Hepatocyte (in vitro differentiated cells): ENCODE results near the gene C1QB. TPM values are rescaled to one million over a fixed set of nuclear protein-coding genes. Genes with fewer than 3 reads are reported as not detected.
"Not testable (repeated sequence)": the region's sequence is repeated elsewhere in the genome, so short reads cannot be mapped to it uniquely, and the experiment has no call there.

Experiments used
- DNase-seq: peaks from one replicate; pipeline ENCODE4 v3.0.0-alpha.2; 2016; ENCODE audit warnings: low spot score
- H2AFZ ChIP-seq: fragments of 200-600 bp; sonication (generic); 2 replicates; pipeline ENCODE4 v1.6.0; 2016; ENCODE audit warnings: antibody characterized with exemption, mild to moderate bottlenecking
- H3K27ac ChIP-seq: fragments of 200-600 bp; sonication (generic); 2 replicates; pipeline ENCODE4 v1.5.1; 2016; ENCODE audit warnings: mild to moderate bottlenecking
- H3K27me3 ChIP-seq: fragments of 200-600 bp; sonication (generic); 2 replicates; pipeline ENCODE4 v1.6.1; 2016
- H3K36me3 ChIP-seq: fragments of 200-600 bp; sonication (generic); replicated peaks from 2 replicates; pipeline ENCODE4 v1.5.1; 2016; ENCODE audit warnings: low read depth; ENCODE audit not compliant: insufficient read depth
- H3K4me1 ChIP-seq: fragments of 200-600 bp; sonication (generic); 2 replicates; pipeline ENCODE4 v1.5.1; 2016; ENCODE audit warnings: mild to moderate bottlenecking, moderate library complexity; ENCODE audit not compliant: insufficient read depth
- H3K4me2 ChIP-seq: fragments of 200-600 bp; sonication (generic); 2 replicates; pipeline ENCODE4 v1.6.0; 2016
- H3K4me3 ChIP-seq: fragments of 200-600 bp; sonication (generic); 2 replicates; pipeline ENCODE4 v1.5.1; 2016; ENCODE audit warnings: mild to moderate bottlenecking
- H3K79me2 ChIP-seq: fragments of 200-600 bp; sonication (generic); 2 replicates; pipeline ENCODE4 v1.6.0; 2017; ENCODE audit warnings: mild to moderate bottlenecking
- H3K9me2 ChIP-seq: fragments of 200-600 bp; sonication (generic); replicated peaks from 2 replicates; pipeline ENCODE4 v1.6.0; 2017; ENCODE audit warnings: mild to moderate bottlenecking; ENCODE audit not compliant: insufficient read depth
- H3K9me3 ChIP-seq: fragments of 200-600 bp; sonication (generic); 2 replicates; pipeline ENCODE4 v1.5.1; 2016; ENCODE audit warnings: low read depth, mild to moderate bottlenecking
- H4K20me1 ChIP-seq: fragments of 200-600 bp; sonication (generic); 2 replicates; pipeline ENCODE4 v1.6.0; 2016; ENCODE audit warnings: mild to moderate bottlenecking; ENCODE audit not compliant: insufficient read depth, poor library complexity, severe bottlenecking
- CTCF ChIP-seq: fragments of 200-600 bp; sonication (generic); IDR thresholded peaks from 2 replicates; pipeline ENCODE4 v1.5.1; 2016; ENCODE audit warnings: antibody characterized with exemption, mild to moderate bottlenecking; ENCODE audit not compliant: poor library complexity
- EZH2 ChIP-seq: fragments of 200-600 bp; sonication (generic); IDR thresholded peaks from 2 replicates; pipeline ENCODE4 v1.6.1; 2016; ENCODE audit warnings: antibody characterized with exemption, mild to moderate bottlenecking, borderline replicate concordance
- EZH2phosphoT487 ChIP-seq: fragments of 200-600 bp; sonication (generic); IDR thresholded peaks from one replicate; pipeline ENCODE4 v1.6.1; 2018; ENCODE audit warnings: antibody characterized with exemption, mild to moderate bottlenecking, low read depth, moderate library complexity; ENCODE audit not compliant: unreplicated experiment, severe bottlenecking
- WGBS: methylation state at CpG from one replicate; pipeline ENCODE4 v1.1.6; 2016; ENCODE audit warnings: low lambda C conversion rate; ENCODE audit errors: missing lambda C conversion rate; 5-methylcytosine and 5-hydroxymethylcytosine counted together
- polyA plus RNA-seq: library from polyadenylated mRNA; unstranded; fragments of >200 nt; fragmentation: Nextera tagmentation; extraction: Ambion mirVana; gene quantifications from 2 replicates; pipeline ENCODE4 v1.2.1, GENCODE V29; 2016
- total RNA-seq: library from RNA; depleted of rRNA; stranded (reverse); fragments of >200 nt; gene quantifications from 2 replicates; pipeline ENCODE4 v1.2.3, GENCODE V29; 2014

The C1QB gene
- total and polyA plus RNA-seq, 2 experiments from 2014 or later, result 10.3 to 11.9 TPM

- H3K4me3 ChIP-seq, result no peak overlapping the region
- H3K9me2 ChIP-seq, result no peaks in the 10 kb centered on the region
- H3K4me2 ChIP-seq, result no peak overlapping the region
- 35% methylated on average over 1 of the region's 1 CpG for WGBS
- H3K27me3 ChIP-seq, result peaks cover 14% of the 10 kb centered on the region
- H3K4me1 ChIP-seq, result no peaks in the 10 kb centered on the region
- H3K79me2 ChIP-seq, result no peaks in the 10 kb centered on the region
- no peaks in the 10 kb centered on the region for H4K20me1 ChIP-seq
- no peaks in the 10 kb centered on the region for H3K9me3 ChIP-seq
- no peak for DNase-seq
- no peak overlapping the region for H3K27ac ChIP-seq
- no peak overlapping the region for H2AFZ ChIP-seq
- no peaks in the 10 kb centered on the region for H3K36me3 ChIP-seq
- no peak for TF ChIP-seq EZH2phosphoT487
- TF ChIP-seq CTCF, result no peak
- TF ChIP-seq EZH2, result no peak
These were observed 21.3 kb downstream of the C1QB start for GRCh38 chr1:22674410-22674749.

GRCh38 chr1:22676151-22676550 is 23.1 kb downstream of the C1QB start:
- not testable (repeated sequence) for H3K27ac ChIP-seq, H4K20me1 ChIP-seq, H3K4me3 ChIP-seq, H3K36me3 ChIP-seq, H3K4me1 ChIP-seq, H2AFZ ChIP-seq, H3K79me2 ChIP-seq, H3K4me2 ChIP-seq, H3K9me2 ChIP-seq, DNase-seq, H3K9me3 ChIP-seq
- 88% methylated on average over 15 of the region's 15 CpGs for WGBS
- peaks cover 14% of the 10 kb centered on the region for H3K27me3 ChIP-seq

GRCh38 chr1:22676916-22677583 is 24.0 kb downstream of the C1QB start:
- H3K79me2 ChIP-seq, result no peaks in the 10 kb centered on the region
- H3K9me3 ChIP-seq, result no peaks in the 10 kb centered on the region
- H3K36me3 ChIP-seq, result no peaks in the 10 kb centered on the region
- TF ChIP-seq EZH2 (no peak), CTCF (no peak), EZH2phosphoT487 (no peak)
- 89% methylated on average over 35 of the region's 37 CpGs for WGBS
- no peak overlapping the region for H3K27ac ChIP-seq
- no peaks in the 10 kb centered on the region for H3K9me2 ChIP-seq
- DNase-seq, result no peak
- H3K27me3 ChIP-seq, result peaks cover 14% of the 10 kb centered on the region
- no peak overlapping the region for H3K4me2 ChIP-seq
- H4K20me1 ChIP-seq, result no peaks in the 10 kb centered on the region
- no peaks in the 10 kb centered on the region for H3K4me1 ChIP-seq
- no peak overlapping the region for H2AFZ ChIP-seq
- H3K4me3 ChIP-seq, result no peak overlapping the region

GRCh38 chr1:22677931-22678896 is 25.2 kb downstream of the C1QB start:
- no peaks in the 10 kb centered on the region for H3K79me2 ChIP-seq
- no peaks in the 10 kb centered on the region for H3K9me2 ChIP-seq
- no peaks in the 10 kb centered on the region for H3K4me1 ChIP-seq
- DNase-seq, result no peak
- no peaks in the 10 kb centered on the region for H4K20me1 ChIP-seq
- no peak overlapping the region for H3K27ac ChIP-seq
- H3K4me2 ChIP-seq, result no peak overlapping the region
- no peak overlapping the region for H3K4me3 ChIP-seq
- H3K36me3 ChIP-seq, result no peaks in the 10 kb centered on the region
- peaks cover 4% of the 10 kb centered on the region for H3K27me3 ChIP-seq
- H2AFZ ChIP-seq, result no peak overlapping the region
- WGBS, result 87% methylated on average over 12 of the region's 13 CpGs
- H3K9me3 ChIP-seq, result no peaks in the 10 kb centered on the region
- TF ChIP-seq EZH2phosphoT487 (no peak), CTCF (no peak), EZH2 (no peak)
